ENCODE data around the gene PRR15. TPM values are rescaled to one million over a fixed set of nuclear protein-coding genes. Genes with fewer than 3 reads are reported as not detected.

The PRR15 gene
- total and polyA plus RNA-seq, 2 experiments from 2014 or later = 9.6 to 17.4 TPM

GRCh38 chr7:29569648-29570047, 6.0 kb downstream of the PRR15 start:
- Histone ChIP-seq H3F3A (replicated peaks; ENCODE audit: low read depth) (no peaks in the 10 kb centered on the region), H3K27ac (ENCODE audit: low read depth) (no peak overlapping the region), H3K36me3 (ENCODE audit: insufficient read depth) (no peaks in the 10 kb centered on the region), H2AFZ (no peak overlapping the region), H3K4me1 (ENCODE audit: insufficient read depth) (peaks cover 29% of the 10 kb centered on the region), H3K4me3 (peak overlapping the region; percentile 4), H3K9me2 (ENCODE audit: insufficient read depth) (no peaks in the 10 kb centered on the region), H4K20me1 (replicated peaks; ENCODE audit: insufficient read depth) (no peaks in the 10 kb centered on the region), H3K4me2 (peak overlapping the region; percentile 17), H3K27me3 (ENCODE audit: insufficient read depth) (peaks cover 13% of the 10 kb centered on the region), H3K79me2 (replicated peaks; ENCODE audit: insufficient read depth) (peaks cover 7% of the 10 kb centered on the region)
- Mint-ChIP-seq H3K4me1 (peaks cover 41% of the 10 kb centered on the region), H3K9me3 (no peaks in the 10 kb centered on the region), H3K27ac (peak overlapping the region; percentile 41; the same call in 1 of the 2 replicates), H3K36me3 (ENCODE audit: low read depth) (peaks cover 6% of the 10 kb centered on the region; the same call in 2 of the 3 replicates), H3K27me3 (ENCODE audit: insufficient read depth, low read depth, poor library complexity) (peaks cover 26% of the 10 kb centered on the region), H3K4me3 (peak overlapping the region; percentile 0; the same call in 1 of the 3 replicates)
- no peak for TF ChIP-seq REST (IDR thresholded peaks at IDR 0.05; ENCODE audit: unreplicated experiment)
- TF ChIP-seq ZNF114 (CRISPR knock-in tag; IDR thresholded peaks at IDR 0.05) = no peak
- TF ChIP-seq CTCF (conservative IDR thresholded peaks at IDR 0.05; ENCODE audit: low read depth in 2 of 2) = no peak
- no peak for TF ChIP-seq ZNF462 (CRISPR knock-in tag; IDR thresholded peaks at IDR 0.05)
- TF ChIP-seq JUNB (IDR thresholded peaks at IDR 0.05; ENCODE audit: unreplicated experiment) = no peak
- TF ChIP-seq, protein P1, sequence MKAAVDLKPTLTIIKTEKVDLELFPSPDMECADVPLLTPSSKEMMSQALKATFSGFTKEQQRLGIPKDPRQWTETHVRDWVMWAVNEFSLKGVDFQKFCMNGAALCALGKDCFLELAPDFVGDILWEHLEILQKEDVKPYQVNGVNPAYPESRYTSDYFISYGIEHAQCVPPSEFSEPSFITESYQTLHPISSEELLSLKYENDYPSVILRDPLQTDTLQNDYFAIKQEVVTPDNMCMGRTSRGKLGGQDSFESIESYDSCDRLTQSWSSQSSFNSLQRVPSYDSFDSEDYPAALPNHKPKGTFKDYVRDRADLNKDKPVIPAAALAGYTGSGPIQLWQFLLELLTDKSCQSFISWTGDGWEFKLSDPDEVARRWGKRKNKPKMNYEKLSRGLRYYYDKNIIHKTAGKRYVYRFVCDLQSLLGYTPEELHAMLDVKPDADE (IDR thresholded peaks at IDR 0.05) = no peak
- TF ChIP-seq STAT1 (IDR thresholded peaks at IDR 0.05; ENCODE audit: unreplicated experiment) = no peak
- no peak for TF ChIP-seq POLR2AphosphoS5 (IDR thresholded peaks at IDR 0.05; ENCODE audit: low read depth)
- TF ChIP-seq ZNF331 (CRISPR knock-in tag; IDR thresholded peaks at IDR 0.05; ENCODE audit: low read depth) = no peak
- no peak for TF ChIP-seq CREB1 (CRISPR knock-in tag; IDR thresholded peaks at IDR 0.05; ENCODE audit: low read depth)
- TF ChIP-seq EZH2phosphoT487 (IDR thresholded peaks at IDR 0.05; ENCODE audit: unreplicated experiment) = no peak
- TF ChIP-seq NANOG (IDR thresholded peaks at IDR 0.05; ENCODE audit: borderline replicate concordance) = no peak
- TF ChIP-seq EZH2 (IDR thresholded peaks at IDR 0.05; ENCODE audit: low read depth, unreplicated experiment) = no peak
- ATAC-seq (no peak), DNase-seq (ENCODE audit: low spot score) (peak; percentile 70)

All from GM23338 (cell line).